NT2/D1 (cell line): Measurements from ENCODE around the gene THY1.

ENCODE experiments used
- DNase-seq: peaks from one replicate; pipeline ENCODE4 v3.0.0-alpha.2; 2011; ENCODE audit warnings: low read depth, low spot score
- H3K27me3 ChIP-seq: 2 replicates; pipeline ENCODE4 v1.6.0; 2011; ENCODE audit warnings: mild to moderate bottlenecking; ENCODE audit not compliant: insufficient read length, insufficient read depth
- H3K36me3 ChIP-seq: 2 replicates; pipeline ENCODE4 v1.6.1; 2011; ENCODE audit warnings: mild to moderate bottlenecking, low read length, mixed read lengths; ENCODE audit not compliant: insufficient read depth, insufficient read length
- H3K4me1 ChIP-seq: 2 replicates; pipeline ENCODE4 v1.5.1; 2011; ENCODE audit not compliant: insufficient read depth, insufficient read length
- H3K4me3 ChIP-seq: 2 replicates; pipeline ENCODE4 v1.5.1; 2011; ENCODE audit warnings: low read depth; ENCODE audit not compliant: insufficient read length
- H3K9ac ChIP-seq: 2 replicates; pipeline ENCODE4 v1.6.0; 2011; ENCODE audit warnings: low read depth; ENCODE audit not compliant: insufficient read length
- H3K9me3 ChIP-seq: 2 replicates; pipeline ENCODE4 v1.5.1; 2011; ENCODE audit warnings: mild to moderate bottlenecking, low read length; ENCODE audit not compliant: insufficient read depth
- SUZ12 ChIP-seq: IDR thresholded peaks from 2 replicates; pipeline ENCODE4 v1.6.1; 2011; ENCODE audit not compliant: insufficient read length, insufficient read depth; ENCODE audit errors: extremely low read depth
- YY1 ChIP-seq: IDR thresholded peaks from 2 replicates; pipeline ENCODE4 v1.6.1; 2011; ENCODE audit not compliant: insufficient read length, insufficient read depth
- ZNF274 ChIP-seq: IDR thresholded peaks from 2 replicates; pipeline ENCODE4 v1.6.1; 2011; ENCODE audit warnings: mild to moderate bottlenecking, low read depth, low read length

THY1 gene

GRCh38 chr11:119416606-119417580, 6.1 kb downstream of the THY1 start:
- no peak for DNase-seq
- H3K4me3 ChIP-seq = no peak overlapping the region
- no peaks in the 10 kb centered on the region for H3K27me3 ChIP-seq
- H3K36me3 ChIP-seq = peaks cover 40% of the 10 kb centered on the region
- TF ChIP-seq YY1 = no peak
- no peak for TF ChIP-seq ZNF274
- TF ChIP-seq SUZ12 = no peak
- no peak overlapping the region for H3K9ac ChIP-seq
- peaks cover 16% of the 10 kb centered on the region for H3K4me1 ChIP-seq
- no peaks in the 10 kb centered on the region for H3K9me3 ChIP-seq

- Histone ChIP-seq H3K9me3 (no peaks in the 10 kb centered on the region), H3K4me1 (peaks cover 16% of the 10 kb centered on the region), H3K4me3 (no peak overlapping the region), H3K36me3 (peaks cover 33% of the 10 kb centered on the region), H3K9ac (no peak overlapping the region), H3K27me3 (no peaks in the 10 kb centered on the region)
- no peak for TF ChIP-seq YY1
- no peak for TF ChIP-seq ZNF274
- no peak for TF ChIP-seq SUZ12
- no peak for DNase-seq
Measured at GRCh38 chr11:119415966-119416365, 7.0 kb downstream of the THY1 start.

GRCh38 chr11:119415517-119415916, 7.5 kb downstream of the THY1 start:
- Histone ChIP-seq H3K27me3 (no peaks in the 10 kb centered on the region), H3K36me3 (peaks cover 29% of the 10 kb centered on the region), H3K4me1 (peaks cover 12% of the 10 kb centered on the region), H3K4me3 (no peak overlapping the region), H3K9ac (no peak overlapping the region), H3K9me3 (no peaks in the 10 kb centered on the region)
- TF ChIP-seq SUZ12 (no peak), YY1 (no peak), ZNF274 (no peak)
- DNase-seq = no peak

GRCh38 chr11:119414734-119415133, 8.2 kb downstream of the THY1 start:
- no peak for DNase-seq
- Histone ChIP-seq H3K27me3 (no peaks in the 10 kb centered on the region), H3K4me1 (peaks cover 5% of the 10 kb centered on the region), H3K4me3 (no peak overlapping the region), H3K9ac (no peak overlapping the region), H3K36me3 (peaks cover 21% of the 10 kb centered on the region), H3K9me3 (no peaks in the 10 kb centered on the region)
- no peak for TF ChIP-seq YY1
- TF ChIP-seq SUZ12 = no peak

GRCh38 chr11:119414321-119414720, 8.7 kb downstream of the THY1 start:
- no peaks in the 10 kb centered on the region for H3K27me3 ChIP-seq
- no peak overlapping the region for H3K4me3 ChIP-seq
- DNase-seq = no peak
- no peak overlapping the region for H3K9ac ChIP-seq
- TF ChIP-seq ZNF274 (no peak), YY1 (no peak), SUZ12 (no peak)
- peaks cover 4% of the 10 kb centered on the region for H3K4me1 ChIP-seq
- no peaks in the 10 kb centered on the region for H3K9me3 ChIP-seq
- H3K36me3 ChIP-seq = peaks cover 17% of the 10 kb centered on the region

- H3K36me3 ChIP-seq = no peaks in the 10 kb centered on the region
- H3K4me1 ChIP-seq = no peaks in the 10 kb centered on the region
- no peaks in the 10 kb centered on the region for H3K27me3 ChIP-seq
- no peak for TF ChIP-seq SUZ12
- no peak for TF ChIP-seq ZNF274
- no peak for TF ChIP-seq YY1
- no peak for DNase-seq
- no peaks in the 10 kb centered on the region for H3K9me3 ChIP-seq
- H3K9ac ChIP-seq = no peak overlapping the region
- H3K4me3 ChIP-seq = no peak overlapping the region
Measured at GRCh38 chr11:119412072-119412471, 10.9 kb downstream of the THY1 start.

GRCh38 chr11:119410501-119410900, 12.5 kb downstream of the THY1 start:
- Histone ChIP-seq H3K27me3 (no peaks in the 10 kb centered on the region), H3K9ac (no peak overlapping the region), H3K4me1 (no peaks in the 10 kb centered on the region), H3K9me3 (no peaks in the 10 kb centered on the region), H3K36me3 (no peaks in the 10 kb centered on the region), H3K4me3 (no peak overlapping the region)
- TF ChIP-seq SUZ12 (no peak), ZNF274 (no peak), YY1 (no peak)
- DNase-seq = no peak
